SK-N-SH (cell line): Measurements from ENCODE around the gene PDE4D. TPM values are rescaled to one million over a fixed set of nuclear protein-coding genes. Genes with fewer than 3 reads are reported as not detected.
A peak's percentile ranks its signal among the peaks of the same experiment; 100 is the strongest.

ENCODE experiments used
- CTCF ChIA-PET: fragments of 300-600, 350-600 bp; formaldehyde crosslinking; extraction: SDS; loops from one replicate; lab custom pipeline; 2021; lab: Yijun Ruan, JAX
- POLR2A ChIA-PET: fragments of 350-600 bp; sonication (Branson Sonifier 250); formaldehyde crosslinking; extraction: SDS; loops from one replicate; lab custom pipeline; 2020; ENCODE audit warnings: antibody characterized with exemption, inconsistent platforms; lab: Yijun Ruan, JAX
- DNase-seq: peaks from one replicate; pipeline ENCODE4 v3.0.0; 2012
- H2AFZ ChIP-seq: fragments of 200-600 bp; sonication (generic); 2 replicates; pipeline ENCODE4 v1.8.1; 2016; ENCODE audit warnings: antibody characterized with exemption, mild to moderate bottlenecking, low read depth
- H3F3A ChIP-seq: fragments of 200-600 bp; sonication (generic); replicated peaks from 2 replicates; pipeline ENCODE3; 2016; ENCODE audit warnings: antibody characterized with exemption, mild to moderate bottlenecking; ENCODE audit not compliant: insufficient read depth
- H3K27ac ChIP-seq, 2 experiments: fragments of 200-500 bp in 1 of 2; fragments of 200-600 bp in 1 of 2; sonication (Bioruptor generic) in 1 of 2; sonication (generic), shearing (Covaris generic) in 1 of 2; 2 replicates each; pipeline versions ENCODE4 v1.5.1 to v1.6.1; 2014 to 2016; ENCODE audit warnings: low read depth in 2 of 2, inconsistent platforms in 1 of 2, low read length in 1 of 2, mild to moderate bottlenecking in 1 of 2, mixed read lengths in 1 of 2
- H3K27me3 ChIP-seq: fragments of 200-600 bp; sonication (generic), shearing (Covaris generic); 2 replicates; pipeline ENCODE4 v1.6.1; 2016; ENCODE audit warnings: mixed run types; ENCODE audit not compliant: insufficient read depth
- H3K36me3 ChIP-seq, 2 experiments: fragments of 200-500 bp in 1 of 2; fragments of 200-600 bp in 1 of 2; sonication (Bioruptor generic) in 1 of 2; sonication (generic) in 1 of 2; replicated peaks in 1 of 2; 2 replicates each; pipeline versions ENCODE3 to v1.5.1; 2014 to 2016; ENCODE audit warnings: low read length in 1 of 2, mild to moderate bottlenecking in 1 of 2; ENCODE audit not compliant: insufficient read depth in 2 of 2, control insufficient read depth in 1 of 2
- H3K4me1 ChIP-seq, 2 experiments: fragments of 200-500 bp in 1 of 2; fragments of 200-600 bp in 1 of 2; sonication (Bioruptor generic) in 1 of 2; sonication (generic), shearing (Covaris generic) in 1 of 2; 2 replicates each; pipeline versions ENCODE4 v1.5.1 to v1.6.1; 2014 to 2016; ENCODE audit warnings: low read depth in 1 of 2, low read length in 1 of 2, mixed run types in 1 of 2; ENCODE audit not compliant: insufficient read depth in 2 of 2, control insufficient read depth in 1 of 2
- H3K4me2 ChIP-seq: fragments of 200-600 bp; sonication (generic), shearing (Covaris generic); 2 replicates; pipeline ENCODE4 v1.6.1; 2017; ENCODE audit warnings: mixed run types
- H3K4me3 ChIP-seq, 2 experiments: fragments of 200-500 bp in 1 of 2; fragments of 200-600 bp in 1 of 2; sonication (Bioruptor generic) in 1 of 2; sonication (generic), shearing (Covaris generic) in 1 of 2; 2 replicates each; pipeline versions ENCODE4 v1.5.1 to v1.8.1; 2014 to 2016; ENCODE audit warnings: low read depth in 2 of 2, inconsistent platforms in 1 of 2, low read length in 1 of 2, mild to moderate bottlenecking in 1 of 2, mixed read lengths in 1 of 2, moderate library complexity in 1 of 2
- H3K79me2 ChIP-seq: fragments of 200-600 bp; sonication (generic); 2 replicates; pipeline ENCODE4 v1.8.1; 2017; ENCODE audit warnings: mild to moderate bottlenecking; ENCODE audit not compliant: insufficient read depth
- H3K9ac ChIP-seq: fragments of 200-600 bp; sonication (generic); 2 replicates; pipeline ENCODE4 v1.6.1; 2017; ENCODE audit warnings: mixed run types
- H3K9me2 ChIP-seq: fragments of 200-600 bp; sonication (generic); 2 replicates; pipeline ENCODE4 v1.6.1; 2017; ENCODE audit warnings: mixed run types
- H3K9me3 ChIP-seq: fragments of 200-600 bp; sonication (generic); 2 replicates; pipeline ENCODE4 v1.6.1; 2017; ENCODE audit warnings: mixed run types, mild to moderate bottlenecking, moderate library complexity
- H4K20me1 ChIP-seq: fragments of 200-600 bp; sonication (generic); 2 replicates; pipeline ENCODE4 v1.6.1; 2017; ENCODE audit warnings: mild to moderate bottlenecking, mixed run types; ENCODE audit not compliant: insufficient read depth
- GATA2 ChIP-seq: sonication (generic); formaldehyde crosslinking; IDR thresholded peaks from 2 replicates; pipeline ENCODE4 v1.5.0; 2020; ENCODE audit warnings: mild to moderate bottlenecking, missing genetic modification reagents
- JUND ChIP-seq: IDR thresholded peaks from 2 replicates; pipeline ENCODE4 v1.4.0; 2012
- MAX ChIP-seq: IDR thresholded peaks from 2 replicates; pipeline ENCODE4 v1.4.0; 2012; ENCODE audit warnings: low read depth
- MXI1 ChIP-seq: IDR thresholded peaks from 2 replicates; pipeline ENCODE4 v1.6.1; 2012; ENCODE audit warnings: mild to moderate bottlenecking, low read depth, low read length, improper control_type of control experiment
- NFIC ChIP-seq: IDR thresholded peaks from 2 replicates; pipeline ENCODE4 v1.4.0; 2012; ENCODE audit warnings: borderline replicate concordance
- RCOR1 ChIP-seq: fragments of 150-350 bp; IDR thresholded peaks from 2 replicates; pipeline ENCODE4 v1.6.1; 2017; ENCODE audit warnings: antibody characterized with exemption, low read length
- REST ChIP-seq: IDR thresholded peaks from 2 replicates; pipeline ENCODE4 v1.6.1; 2012; ENCODE audit warnings: mild to moderate bottlenecking, low read depth, low read length, moderate library complexity
- RXRA ChIP-seq: IDR thresholded peaks from 2 replicates; pipeline ENCODE4 v1.4.0; 2012; ENCODE audit warnings: low read depth, mild to moderate bottlenecking, borderline replicate concordance
- TCF12 ChIP-seq: IDR thresholded peaks from 2 replicates; pipeline ENCODE4 v1.4.0; 2012
- USF2 ChIP-seq: fragments of 150-350 bp; IDR thresholded peaks from 2 replicates; pipeline ENCODE4 v1.6.1; 2017; ENCODE audit warnings: antibody characterized with exemption, low read length, low read depth, borderline replicate concordance
- ZBTB33 ChIP-seq: IDR thresholded peaks from 2 replicates; pipeline ENCODE4 v1.4.0; 2012; ENCODE audit warnings: low read depth, borderline replicate concordance
- WGBS: methylation state at CpG from one replicate; pipeline ENCODE4 v1.1.6; 2017; ENCODE audit warnings: low lambda C conversion rate; 5-methylcytosine and 5-hydroxymethylcytosine counted together
- polyA plus RNA-seq, 3 experiments: library from polyadenylated mRNA; depleted of rRNA; stranded (reverse); fragments of >200 nt; gene quantifications; 2 replicates each; pipeline ENCODE4 v1.2.3, GENCODE V29; 2012
- TF ChIP-seq, protein P1 (sequence below): fragments of 150-350 bp; IDR thresholded peaks from 2 replicates; pipeline ENCODE4 v1.6.1; 2016; ENCODE audit warnings: mild to moderate bottlenecking, low read depth, low read length

Gene PDE4D
- polyA plus RNA-seq, 1 of the 3 experiments (the other 2 are of a cell fraction), result 2.4 TPM

- H3K27me3 ChIP-seq, result no peaks in the 10 kb centered on the region
- H3K9me3 ChIP-seq, result no peaks in the 10 kb centered on the region
- DNase-seq, result no peak
- peaks cover 17 to 36% of the 10 kb centered on the region in 2 experiments; a peak in 3 of 4 replicates for H3K4me1 ChIP-seq
- TF ChIP-seq USF2, result no peak
- TF ChIP-seq MAX, result no peak
- no peak for TF ChIP-seq RCOR1
- no peak for TF ChIP-seq MXI1
- no peak for TF ChIP-seq JUND
- no peak for TF ChIP-seq RXRA
- TF ChIP-seq, protein P1, sequence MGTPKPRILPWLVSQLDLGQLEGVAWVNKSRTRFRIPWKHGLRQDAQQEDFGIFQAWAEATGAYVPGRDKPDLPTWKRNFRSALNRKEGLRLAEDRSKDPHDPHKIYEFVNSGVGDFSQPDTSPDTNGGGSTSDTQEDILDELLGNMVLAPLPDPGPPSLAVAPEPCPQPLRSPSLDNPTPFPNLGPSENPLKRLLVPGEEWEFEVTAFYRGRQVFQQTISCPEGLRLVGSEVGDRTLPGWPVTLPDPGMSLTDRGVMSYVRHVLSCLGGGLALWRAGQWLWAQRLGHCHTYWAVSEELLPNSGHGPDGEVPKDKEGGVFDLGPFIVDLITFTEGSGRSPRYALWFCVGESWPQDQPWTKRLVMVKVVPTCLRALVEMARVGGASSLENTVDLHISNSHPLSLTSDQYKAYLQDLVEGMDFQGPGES, result no peak
- TF ChIP-seq, all 33 proteins: peak for 0
- Histone ChIP-seq H3K9me2 (no peaks in the 10 kb centered on the region), H2AFZ (no peak overlapping the region), H3K4me2 (no peak overlapping the region), H4K20me1 (no peaks in the 10 kb centered on the region), H3K36me3 (no peaks in the 10 kb centered on the region), H3K9ac (no peak overlapping the region), H3K79me2 (no peaks in the 10 kb centered on the region), H3F3A (no peaks in the 10 kb centered on the region), H3K27ac (peak overlapping the region in 1 of 2 experiments; percentile 99; a peak in 1 of 4 replicates), H3K4me3 (no peak overlapping the region)
- ChIA-PET CTCF (interaction anchor here (0.9 to 4.8 kb wide), 7 partner anchors 9 to 239 kb away, joined by 3 to 31 read pairs (median 8); no protein-coding TSS in a partner anchor), POLR2A (interaction anchor here (1.6 to 2.8 kb wide), 2 partner anchors 22 to 90 kb away, joined by 4 to 14 read pairs; no protein-coding TSS in a partner anchor)
- WGBS, result 92% methylated on average over 1 of the region's 1 CpG
Observed at GRCh38 chr5:59128646-59129290, 764.8 kb downstream of the PDE4D start.

- Histone ChIP-seq H3K4me2 (peak overlapping the region; percentile 79), H3K4me3 (peak overlapping the region; percentile 42 to 46), H3K27me3 (no peaks in the 10 kb centered on the region), H3K27ac (peak overlapping the region; percentile 91 to 99), H3F3A (no peaks in the 10 kb centered on the region), H3K9me2 (no peaks in the 10 kb centered on the region), H2AFZ (peak overlapping the region; percentile 83), H3K9ac (peak overlapping the region; percentile 56), H3K4me1 (peaks cover 17 to 33% of the 10 kb centered on the region in 2 experiments; a peak in 3 of 4 replicates), H4K20me1 (no peaks in the 10 kb centered on the region), H3K79me2 (no peaks in the 10 kb centered on the region), H3K36me3 (no peaks in the 10 kb centered on the region), H3K9me3 (no peaks in the 10 kb centered on the region)
- ChIA-PET POLR2A (interaction anchor here (1.1 to 2.8 kb wide), 5 partner anchors 8 to 92 kb away, joined by 3 to 14 read pairs (median 3); no protein-coding TSS in a partner anchor), CTCF (interaction anchor here (0.7 to 4.8 kb wide), 9 partner anchors 23 to 673 kb away, joined by 3 to 31 read pairs (median 3); no protein-coding TSS in a partner anchor)
- WGBS, result 5% methylated on average over 15 of the region's 15 CpGs
- peak; percentile 86 for TF ChIP-seq REST
- no peak for TF ChIP-seq TCF12
- TF ChIP-seq GATA2 (CRISPR knock-in tag), result peak; percentile 43
- TF ChIP-seq NFIC, result peak; percentile 53
- no peak for TF ChIP-seq ZBTB33
- no peak for DNase-seq
Observed at GRCh38 chr5:59126708-59127573, 766.6 kb downstream of the PDE4D start.
